Kidney epithelial cell (primary cell): ENCODE measurements around the gene RGS10. TPM values are rescaled to one million over a fixed set of nuclear protein-coding genes. Genes with fewer than 3 reads are reported as not detected.
"Not testable (repeated sequence)": the region's sequence is repeated elsewhere in the genome, so short reads cannot be mapped to it uniquely, and the experiment has no call there.

ENCODE experiments used
- DNase-seq: peaks from one replicate; pipeline ENCODE4 v3.0.0-alpha.2; 2010; ENCODE audit warnings: low read depth
- H3K27me3 ChIP-seq: 2 replicates; pipeline ENCODE4 v1.6.0; 2011; ENCODE audit warnings: low read length; ENCODE audit not compliant: control insufficient read depth, insufficient read depth
- H3K36me3 ChIP-seq: 2 replicates; pipeline ENCODE4 v1.5.1; 2011; ENCODE audit warnings: low read length; ENCODE audit not compliant: control insufficient read depth, insufficient read depth
- H3K4me3 ChIP-seq: 2 replicates; pipeline ENCODE4 v1.5.1; 2011; ENCODE audit warnings: low read depth, mild to moderate bottlenecking, control low read depth, low read length
- CTCF ChIP-seq: IDR thresholded peaks from 2 replicates; pipeline ENCODE4 v1.5.1; 2011; ENCODE audit warnings: mild to moderate bottlenecking, moderate library complexity, low read length, control low read depth, inconsistent platforms; ENCODE audit not compliant: insufficient read depth, poor library complexity, severe bottlenecking
- total RNA-seq: library from RNA; depleted of rRNA; stranded (reverse); fragments of >200 nt; gene quantifications from 2 replicates; pipeline ENCODE4 v1.2.3, GENCODE V29; 2015

RGS10 gene
- total RNA-seq, 1 donor from 2014 or later, result 43.7 TPM

- H3K27me3 ChIP-seq, result peaks cover 15% of the 10 kb centered on the region
- H3K4me3 ChIP-seq, result no peak overlapping the region
- no peak for DNase-seq
- no peak for TF ChIP-seq CTCF
- H3K36me3 ChIP-seq, result no peaks in the 10 kb centered on the region
These were observed 72.7 kb downstream of the RGS10 start for GRCh38 chr10:119469846-119470245.

GRCh38 chr10:119469325-119469707, 73.2 kb downstream of the RGS10 start:
- no peaks in the 10 kb centered on the region for H3K36me3 ChIP-seq
- no peak for DNase-seq
- no peak for TF ChIP-seq CTCF
- peaks cover 10% of the 10 kb centered on the region for H3K27me3 ChIP-seq
- no peak overlapping the region for H3K4me3 ChIP-seq

- no peak overlapping the region for H3K4me3 ChIP-seq
- H3K36me3 ChIP-seq, result no peaks in the 10 kb centered on the region
- H3K27me3 ChIP-seq, result peaks cover 10% of the 10 kb centered on the region
- DNase-seq, result no peak
- no peak for TF ChIP-seq CTCF
These were observed 73.8 kb downstream of the RGS10 start for GRCh38 chr10:119468542-119469324.

- no peak for DNase-seq
- H3K27me3 ChIP-seq, result peaks cover 10% of the 10 kb centered on the region
- H3K36me3 ChIP-seq, result no peaks in the 10 kb centered on the region
- H3K4me3 ChIP-seq, result no peak overlapping the region
- no peak for TF ChIP-seq CTCF
These were observed 75.9 kb downstream of the RGS10 start for GRCh38 chr10:119466655-119467054.

- DNase-seq, result no peak
- TF ChIP-seq CTCF, result no peak
- Histone ChIP-seq H3K27me3 (peaks cover 10% of the 10 kb centered on the region), H3K36me3 (no peaks in the 10 kb centered on the region), H3K4me3 (no peak overlapping the region)
These were observed 76.4 kb downstream of the RGS10 start for GRCh38 chr10:119466076-119466475.

GRCh38 chr10:119465085-119465484, 77.4 kb downstream of the RGS10 start:
- no peak for DNase-seq
- Histone ChIP-seq H3K27me3 (peaks cover 10% of the 10 kb centered on the region), H3K36me3 (no peaks in the 10 kb centered on the region), H3K4me3 (no peak overlapping the region)
- no peak for TF ChIP-seq CTCF

GRCh38 chr10:119463195-119463594, 79.3 kb downstream of the RGS10 start:
- DNase-seq, H3K4me3 ChIP-seq, H3K36me3 ChIP-seq, H3K27me3 ChIP-seq: not testable (repeated sequence)
